HepG2 (cell line): Measurements from ENCODE around the gene NOCT. TPM values are rescaled to one million over a fixed set of nuclear protein-coding genes. Genes with fewer than 3 reads are reported as not detected.

Experiments used
- ATAD3A ChIP-seq: sonication (generic); formaldehyde crosslinking; IDR thresholded peaks from 2 replicates; pipeline ENCODE4 v1.4.0; 2020; ENCODE audit warnings: missing genetic modification reagents
- BORCS8-MEF2B ChIP-seq: sonication (generic); formaldehyde crosslinking; IDR thresholded peaks from 2 replicates; pipeline ENCODE4 v1.8.0; 2022; ENCODE audit warnings: mild to moderate bottlenecking, missing genetic modification reagents
- FOSL1 ChIP-seq: sonication (generic); formaldehyde crosslinking; IDR thresholded peaks from 2 replicates; pipeline ENCODE4 v1.9.0; 2021; ENCODE audit warnings: missing genetic modification reagents, borderline replicate concordance
- FOXO1 ChIP-seq: sonication (generic); formaldehyde crosslinking; IDR thresholded peaks from 2 replicates; pipeline ENCODE4 v1.4.0; 2020; ENCODE audit warnings: missing genetic modification reagents
- GATA4 ChIP-seq: sonication (generic); IDR thresholded peaks from 2 replicates; pipeline ENCODE4 v1.6.1; 2016; ENCODE audit warnings: antibody characterized with exemption, low read depth, borderline replicate concordance
- HCFC1 ChIP-seq: fragments of 150-350 bp; IDR thresholded peaks from 2 replicates; pipeline ENCODE4 v1.6.1; 2014; ENCODE audit warnings: low read depth, low read length
- JUN ChIP-seq: sonication (generic); formaldehyde crosslinking; IDR thresholded peaks from 2 replicates; pipeline ENCODE4 v1.4.0; 2020; ENCODE audit warnings: mild to moderate bottlenecking, missing genetic modification reagents
- JUND ChIP-seq: sonication (generic); formaldehyde crosslinking; IDR thresholded peaks from 2 replicates; pipeline ENCODE4 v1.8.0; 2022; ENCODE audit warnings: mild to moderate bottlenecking, missing genetic modification reagents
- MEIS1 ChIP-seq: sonication (generic); formaldehyde crosslinking; IDR thresholded peaks from 2 replicates; pipeline ENCODE4 v1.9.0; 2021; ENCODE audit warnings: mild to moderate bottlenecking, missing genetic modification reagents, moderate library complexity, borderline replicate concordance
- MIER3 ChIP-seq: IDR thresholded peaks from 2 replicates; pipeline ENCODE4 v1.6.1; 2016; ENCODE audit warnings: missing compliant biosample characterization, borderline replicate concordance
- MXD4 ChIP-seq: IDR thresholded peaks from 2 replicates; pipeline ENCODE4 v1.6.1; 2016; ENCODE audit warnings: mild to moderate bottlenecking, missing biosample characterization, missing genetic modification reagents
- MYC ChIP-seq: sonication (generic); formaldehyde crosslinking; IDR thresholded peaks from 2 replicates; pipeline ENCODE4 v1.9.0; 2021; ENCODE audit warnings: missing genetic modification reagents, borderline replicate concordance
- NFE2L2 ChIP-seq: fragments of 150-350 bp; IDR thresholded peaks from 2 replicates; pipeline ENCODE4 v1.6.1; 2014; ENCODE audit warnings: low read length
- NFKBIZ ChIP-seq: IDR thresholded peaks from 2 replicates; pipeline ENCODE4 v1.6.1; 2018; ENCODE audit warnings: missing genetic modification reagents, missing compliant biosample characterization
- PAWR ChIP-seq: sonication (generic); formaldehyde crosslinking; IDR thresholded peaks from 2 replicates; pipeline ENCODE4 v1.4.0; 2020; ENCODE audit warnings: missing genetic modification reagents, mild to moderate bottlenecking, borderline replicate concordance
- RFX1 ChIP-seq: fragments of 450-650 bp; IDR thresholded peaks from 2 replicates; pipeline ENCODE4 v1.6.1; 2017
- RFXANK ChIP-seq: IDR thresholded peaks from 2 replicates; pipeline ENCODE4 v1.6.1; 2016
- SRSF1 ChIP-seq: fragments of 200-400 bp; formaldehyde crosslinking; optimal IDR thresholded peaks from 2 replicates; pipeline ENCODE3; 2017; ENCODE audit warnings: mild to moderate bottlenecking, low read depth, low read length, moderate library complexity
- ZNF207 ChIP-seq: fragments of 450-650 bp; IDR thresholded peaks from 2 replicates; pipeline ENCODE4 v1.6.1; 2016; ENCODE audit warnings: antibody characterized with exemption, borderline replicate concordance
- ZNF253 ChIP-seq: sonication (generic); formaldehyde crosslinking; IDR thresholded peaks from 2 replicates; pipeline ENCODE4 v1.8.0; 2022; ENCODE audit warnings: mild to moderate bottlenecking, missing genetic modification reagents, borderline replicate concordance
- ZNF292 ChIP-seq: sonication (generic); formaldehyde crosslinking; IDR thresholded peaks from 2 replicates; pipeline ENCODE4 v1.8.1; 2022; ENCODE audit warnings: mild to moderate bottlenecking, low read depth, missing genetic modification reagents, borderline replicate concordance
- ZNF563 ChIP-seq: sonication (generic); formaldehyde crosslinking; IDR thresholded peaks from 2 replicates; pipeline ENCODE4 v1.8.0; 2022; ENCODE audit warnings: mild to moderate bottlenecking, moderate library complexity, missing genetic modification reagents
- ZNF660 ChIP-seq: sonication (generic); formaldehyde crosslinking; IDR thresholded peaks from 2 replicates; pipeline ENCODE4 v1.5.1; 2020; ENCODE audit warnings: mild to moderate bottlenecking, low read depth, missing genetic modification reagents, borderline replicate concordance
- ZNF713 ChIP-seq: sonication (generic); formaldehyde crosslinking; IDR thresholded peaks from 2 replicates; pipeline ENCODE4 v1.4.0; 2020; ENCODE audit warnings: mild to moderate bottlenecking, missing genetic modification reagents
- ZSCAN25 ChIP-seq: sonication (generic); formaldehyde crosslinking; IDR thresholded peaks from 2 replicates; pipeline ENCODE4 v1.8.0; 2022; ENCODE audit warnings: mild to moderate bottlenecking, missing genetic modification reagents
- polyA plus RNA-seq, 8 experiments: library from polyadenylated mRNA; depleted of rRNA in 3 of 8; stranded (reverse) in 7 of 8; unstranded in 1 of 8; fragments of >200 nt; fragmentation: Illumina TruSeq in 4 of 8; extraction: Trizol in 4 of 8; gene quantifications; 2 replicates each; pipeline versions ENCODE4 v1.2.1 to v1.2.3, GENCODE V29; 2011 to 2016; ENCODE audit warnings: low read depth in 4 of 8, missing spikeins in 1 of 8, mixed read lengths in 1 of 8; ENCODE audit not compliant: insufficient read depth in 1 of 8
- total RNA-seq, 5 experiments: library from RNA; depleted of rRNA; stranded (reverse); fragments of >200 nt; fragmentation: Illumina TruSeq; extraction: Trizol; gene quantifications; 2 replicates each; pipeline ENCODE4 v1.2.3, GENCODE V29; 2016; ENCODE audit warnings: low read depth in 1 of 5
- TF ChIP-seq, protein P1 (sequence below): sonication (generic); formaldehyde crosslinking; IDR thresholded peaks from 2 replicates; pipeline ENCODE4 v1.5.1; 2020; ENCODE audit warnings: missing genetic modification reagents, mild to moderate bottlenecking, borderline replicate concordance
- TF ChIP-seq, protein P2 (sequence below): sonication (generic); formaldehyde crosslinking; IDR thresholded peaks from 2 replicates; pipeline ENCODE4 v1.8.0; 2022; ENCODE audit warnings: missing genetic modification reagents, mild to moderate bottlenecking, inconsistent platforms, borderline replicate concordance
- TF ChIP-seq, protein P3 (sequence below): sonication (generic); formaldehyde crosslinking; IDR thresholded peaks from 2 replicates; pipeline ENCODE4 v1.8.0; 2022; ENCODE audit warnings: mild to moderate bottlenecking, missing genetic modification reagents

NOCT gene
- total and polyA plus RNA-seq, 2 of the 13 experiments (the other 11 are each of a cell fraction or from before 2014, with no cell fraction given), result 3.6 to 13.1 TPM

DNA sequence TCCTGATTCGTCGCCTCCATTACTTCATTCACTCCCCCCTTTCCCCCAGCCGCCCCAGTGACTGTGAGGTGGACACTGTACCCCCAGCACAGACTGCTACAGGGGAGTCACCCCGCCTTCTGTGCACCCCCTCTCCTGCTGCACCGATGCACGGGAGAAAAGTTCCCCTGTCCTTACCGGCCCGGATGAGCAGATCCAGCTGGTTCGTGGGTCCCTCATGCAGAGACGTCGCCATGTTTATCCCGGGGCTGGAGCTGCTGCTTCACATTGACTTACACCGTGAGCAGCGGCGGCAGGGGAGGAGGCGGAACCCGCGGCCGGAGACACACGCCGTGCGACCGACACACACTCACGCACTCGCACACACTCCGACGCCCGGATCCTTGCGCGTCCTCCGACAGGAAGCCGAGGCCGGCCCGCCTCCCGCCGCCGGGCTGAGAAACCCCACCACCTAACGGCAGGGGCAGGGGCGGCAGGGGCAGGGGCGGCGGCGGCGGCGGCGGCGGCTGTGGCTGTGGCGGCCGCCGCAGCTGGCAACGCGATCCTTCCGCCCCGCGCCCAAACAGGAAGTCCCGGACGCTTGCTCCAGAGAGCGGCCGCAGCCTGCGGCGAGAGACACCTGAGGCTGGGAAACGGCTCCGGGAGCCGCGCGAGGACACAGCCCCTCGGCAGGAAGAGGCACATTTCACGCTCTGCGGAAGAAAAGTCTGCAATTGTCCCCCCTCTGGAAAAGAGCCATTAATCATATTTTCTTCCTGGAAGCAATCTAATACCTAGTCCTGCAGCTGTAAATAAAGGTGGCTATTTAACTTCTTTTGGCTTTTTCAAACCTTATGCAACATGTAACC, 68.6 kb downstream of the NOCT start (continued):
- TF ChIP-seq ZNF207 (no peak), BORCS8-MEF2B (CRISPR knock-in tag) (peak; percentile 76; the same call in 1 of the 2 replicates), MYC (CRISPR knock-in tag) (peak; percentile 80), NFE2L2 (no peak), HCFC1 (no peak; the same call in 1 of the 2 replicates), PAWR (CRISPR knock-in tag) (no peak), FOXO1 (peak; percentile 38; the same call in 1 of the 2 replicates), ZSCAN25 (CRISPR knock-in tag) (peak; percentile 68; the same call in 1 of the 2 replicates), MEIS1 (CRISPR knock-in tag) (peak; percentile 61; the same call in 1 of the 2 replicates), FOSL1 (CRISPR knock-in tag) (no peak), RFX1 (no peak), RFXANK (CRISPR knock-in tag) (no peak), ZNF660 (CRISPR knock-in tag) (no peak), NFKBIZ (CRISPR knock-in tag) (no peak), JUND (CRISPR knock-in tag) (0 out of 2 replicates have a peak, but pooled peaks have one; percentile 58), MXD4 (CRISPR knock-in tag) (0 out of 2 replicates have a peak, but pooled peaks have one; percentile 65), ZNF713 (CRISPR knock-in tag) (no peak), ZNF253 (CRISPR knock-in tag) (no peak), ZNF292 (CRISPR knock-in tag) (peak; percentile 59; the same call in 1 of the 2 replicates), JUN (CRISPR knock-in tag) (no peak), MIER3 (CRISPR knock-in tag) (0 out of 2 replicates have a peak, but pooled peaks have one; percentile 14), SRSF1 (no peak), ATAD3A (no peak), GATA4 (peak; percentile 5; the same call in 1 of the 2 replicates), ZNF563 (CRISPR knock-in tag) (no peak)
- TF ChIP-seq, protein P1, sequence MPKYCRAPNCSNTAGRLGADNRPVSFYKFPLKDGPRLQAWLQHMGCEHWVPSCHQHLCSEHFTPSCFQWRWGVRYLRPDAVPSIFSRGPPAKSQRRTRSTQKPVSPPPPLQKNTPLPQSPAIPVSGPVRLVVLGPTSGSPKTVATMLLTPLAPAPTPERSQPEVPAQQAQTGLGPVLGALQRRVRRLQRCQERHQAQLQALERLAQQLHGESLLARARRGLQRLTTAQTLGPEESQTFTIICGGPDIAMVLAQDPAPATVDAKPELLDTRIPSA, result no peak
- TF ChIP-seq, protein P2, sequence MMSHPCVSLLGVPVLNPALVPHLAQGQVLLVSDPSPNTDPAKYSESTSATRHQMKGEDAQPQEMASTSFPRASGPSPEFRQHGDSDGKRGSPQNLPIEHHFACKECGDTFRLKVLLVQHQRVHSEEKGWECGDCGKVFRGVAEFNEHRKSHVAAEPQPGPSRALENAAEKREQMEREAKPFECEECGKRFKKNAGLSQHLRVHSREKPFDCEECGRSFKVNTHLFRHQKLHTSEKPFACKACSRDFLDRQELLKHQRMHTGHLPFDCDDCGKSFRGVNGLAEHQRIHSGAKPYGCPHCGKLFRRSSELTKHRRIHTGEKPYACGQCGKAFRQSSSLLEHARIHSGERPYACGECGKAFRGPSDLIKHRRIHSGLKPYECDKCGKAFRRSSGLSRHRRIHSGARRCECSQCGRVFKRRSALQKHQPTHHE, result 0 out of 2 replicates have a peak, but pooled peaks have one; percentile 0
- TF ChIP-seq, protein P3, sequence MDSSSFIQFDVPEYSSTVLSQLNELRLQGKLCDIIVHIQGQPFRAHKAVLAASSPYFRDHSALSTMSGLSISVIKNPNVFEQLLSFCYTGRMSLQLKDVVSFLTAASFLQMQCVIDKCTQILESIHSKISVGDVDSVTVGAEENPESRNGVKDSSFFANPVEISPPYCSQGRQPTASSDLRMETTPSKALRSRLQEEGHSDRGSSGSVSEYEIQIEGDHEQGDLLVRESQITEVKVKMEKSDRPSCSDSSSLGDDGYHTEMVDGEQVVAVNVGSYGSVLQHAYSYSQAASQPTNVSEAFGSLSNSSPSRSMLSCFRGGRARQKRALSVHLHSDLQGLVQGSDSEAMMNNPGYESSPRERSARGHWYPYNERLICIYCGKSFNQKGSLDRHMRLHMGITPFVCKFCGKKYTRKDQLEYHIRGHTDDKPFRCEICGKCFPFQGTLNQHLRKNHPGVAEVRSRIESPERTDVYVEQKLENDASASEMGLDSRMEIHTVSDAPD (CRISPR knock-in tag), result 0 out of 2 replicates have a peak, but pooled peaks have one; percentile 41
